ENCODE measurements around the gene ELMO2. TPM values are rescaled to one million over a fixed set of nuclear protein-coding genes. Genes with fewer than 3 reads are reported as not detected.

Gene ELMO2
- total and polyA plus RNA-seq, 4 donors = 60.2 to 87.8 (median 70.9) TPM

DNA sequence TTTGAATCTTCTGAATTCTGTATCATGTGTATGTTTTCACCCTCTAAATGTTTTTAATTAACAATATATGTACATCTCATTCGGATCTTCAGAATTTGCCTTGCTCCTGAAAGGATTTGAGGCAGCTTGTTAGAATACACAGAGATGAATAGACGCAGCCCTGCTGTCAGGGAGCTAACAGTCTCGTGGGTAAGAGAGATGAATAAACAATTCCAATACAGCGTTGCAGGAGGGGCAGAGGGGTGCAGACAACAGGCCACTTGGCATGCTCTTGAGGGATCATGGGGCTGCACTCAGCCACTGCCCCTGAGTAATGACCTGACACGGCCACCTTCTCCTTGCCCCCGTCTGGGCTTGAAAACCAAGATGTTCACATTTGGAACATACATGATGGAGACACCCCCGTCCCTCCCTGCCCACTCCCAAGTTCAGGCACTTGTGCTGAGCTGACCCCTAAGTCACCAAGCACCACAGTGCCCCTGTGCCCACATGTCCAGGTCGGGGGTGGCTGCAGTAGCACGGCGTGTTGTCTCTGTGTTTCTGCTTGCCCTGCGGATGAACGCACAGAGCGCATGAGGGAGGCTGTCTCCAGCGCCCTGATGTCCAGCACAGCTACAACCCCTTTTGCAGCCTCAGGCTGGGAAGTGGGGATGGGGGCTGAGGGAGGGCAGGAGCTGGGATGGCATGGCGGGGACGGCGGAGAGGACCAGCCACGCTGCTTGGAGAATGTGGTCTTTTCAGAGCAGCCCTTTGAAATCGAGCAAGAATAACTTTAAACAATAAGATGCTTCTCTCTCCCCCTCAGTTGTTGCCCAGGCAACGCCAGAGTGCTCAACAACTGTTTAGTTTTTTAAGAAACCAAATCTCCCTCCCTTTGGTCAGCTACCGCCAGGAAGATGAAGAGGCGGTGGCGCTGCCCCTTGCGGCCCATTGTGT lies 65.1 kb downstream of the ELMO2 start:
- peak in 2 of 6 donors; percentile 68 to 85 for DNase-seq (ENCODE audit: low read depth in 4 of 6, low spot score in 6 of 6)
- H3K9me3 ChIP-seq (ENCODE audit: control insufficient read depth, insufficient read depth, low read length) = no peaks in the 10 kb centered on the region
- H3K4me3 ChIP-seq (ENCODE audit: low read depth, low read length) = no peak overlapping the region
- no peaks in the 10 kb centered on the region for H3K36me3 ChIP-seq (ENCODE audit: control insufficient read depth, insufficient read depth, low read length)
- peaks cover 41% of the 10 kb centered on the region for H3K4me1 ChIP-seq (ENCODE audit: control insufficient read depth, insufficient read depth, low read length)
- H3K27ac ChIP-seq (ENCODE audit: low read depth, low read length) = no peak overlapping the region
- peaks cover 10% of the 10 kb centered on the region for H3K27me3 ChIP-seq (ENCODE audit: control insufficient read depth, insufficient read depth, low read length)
- WGBS (ENCODE audit: insufficient coverage) = 12% methylated on average over 17 of the region's 24 CpGs

DNA sequence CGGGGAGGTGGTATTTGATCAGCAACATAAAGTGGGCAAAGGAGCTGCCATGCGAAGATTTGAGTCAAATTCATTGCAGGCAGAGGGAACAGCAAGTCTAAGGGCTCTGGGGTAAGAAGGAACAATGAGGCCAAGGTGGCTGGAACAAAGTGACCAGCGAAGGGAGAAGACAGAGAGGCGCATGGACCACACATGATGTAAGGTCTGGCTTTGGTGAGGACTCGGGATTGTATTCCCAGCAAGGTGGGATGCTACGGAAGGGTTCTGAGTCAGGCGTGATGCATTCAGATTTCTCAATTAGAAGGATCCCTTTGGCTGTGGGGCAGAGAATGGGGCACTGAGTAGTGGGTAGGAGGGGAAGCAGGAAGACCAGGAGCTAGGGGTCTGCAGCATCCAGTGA lies 67.4 kb downstream of the ELMO2 start:
- H3K4me1 ChIP-seq (ENCODE audit: control insufficient read depth, insufficient read depth, low read length) = peaks cover 48% of the 10 kb centered on the region
- DNase-seq (ENCODE audit: low read depth in 4 of 6, low spot score in 6 of 6) = no peak
- H3K4me3 ChIP-seq (ENCODE audit: low read depth, low read length) = no peak overlapping the region
- H3K27me3 ChIP-seq (ENCODE audit: control insufficient read depth, insufficient read depth, low read length) = peaks cover 15% of the 10 kb centered on the region
- WGBS (ENCODE audit: insufficient coverage) = 57% methylated on average over 7 of the region's 7 CpGs
- H3K9me3 ChIP-seq (ENCODE audit: control insufficient read depth, insufficient read depth, low read length) = no peaks in the 10 kb centered on the region
- no peak overlapping the region for H3K27ac ChIP-seq (ENCODE audit: low read depth, low read length)
- H3K36me3 ChIP-seq (ENCODE audit: control insufficient read depth, insufficient read depth, low read length) = no peaks in the 10 kb centered on the region

DNA sequence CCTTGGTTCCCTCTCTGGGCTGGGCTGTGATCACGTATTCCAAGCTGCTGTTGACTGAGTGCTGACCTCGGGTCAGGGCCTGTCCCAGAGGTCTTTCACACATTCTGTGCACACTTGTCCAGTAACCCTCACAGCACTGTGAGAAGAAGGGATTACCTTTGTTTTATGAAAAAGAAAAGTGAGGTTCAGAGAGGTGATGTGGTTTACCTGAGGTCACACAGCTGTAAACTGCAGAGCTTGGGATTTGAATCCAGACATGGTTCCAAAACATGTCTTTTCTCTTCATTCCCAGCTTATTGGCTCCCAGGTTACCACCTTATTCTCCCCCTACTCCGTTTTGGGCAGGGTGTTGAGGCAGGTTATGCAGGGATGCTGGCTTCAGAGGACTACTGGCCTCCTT lies 69.7 kb downstream of the ELMO2 start:
- no peaks in the 10 kb centered on the region for H3K9me3 ChIP-seq (ENCODE audit: control insufficient read depth, insufficient read depth, low read length)
- H3K4me3 ChIP-seq (ENCODE audit: low read depth, low read length) = no peak overlapping the region
- H3K4me1 ChIP-seq (ENCODE audit: control insufficient read depth, insufficient read depth, low read length) = peaks cover 34% of the 10 kb centered on the region
- H3K36me3 ChIP-seq (ENCODE audit: control insufficient read depth, insufficient read depth, low read length) = no peaks in the 10 kb centered on the region
- H3K27me3 ChIP-seq (ENCODE audit: control insufficient read depth, insufficient read depth, low read length) = peaks cover 5% of the 10 kb centered on the region
- H3K27ac ChIP-seq (ENCODE audit: low read depth, low read length) = no peak overlapping the region
- WGBS (ENCODE audit: insufficient coverage) = 67% methylated on average over 2 of the region's 3 CpGs
- DNase-seq (ENCODE audit: low read depth in 4 of 6, low spot score in 6 of 6) = no peak

DNA sequence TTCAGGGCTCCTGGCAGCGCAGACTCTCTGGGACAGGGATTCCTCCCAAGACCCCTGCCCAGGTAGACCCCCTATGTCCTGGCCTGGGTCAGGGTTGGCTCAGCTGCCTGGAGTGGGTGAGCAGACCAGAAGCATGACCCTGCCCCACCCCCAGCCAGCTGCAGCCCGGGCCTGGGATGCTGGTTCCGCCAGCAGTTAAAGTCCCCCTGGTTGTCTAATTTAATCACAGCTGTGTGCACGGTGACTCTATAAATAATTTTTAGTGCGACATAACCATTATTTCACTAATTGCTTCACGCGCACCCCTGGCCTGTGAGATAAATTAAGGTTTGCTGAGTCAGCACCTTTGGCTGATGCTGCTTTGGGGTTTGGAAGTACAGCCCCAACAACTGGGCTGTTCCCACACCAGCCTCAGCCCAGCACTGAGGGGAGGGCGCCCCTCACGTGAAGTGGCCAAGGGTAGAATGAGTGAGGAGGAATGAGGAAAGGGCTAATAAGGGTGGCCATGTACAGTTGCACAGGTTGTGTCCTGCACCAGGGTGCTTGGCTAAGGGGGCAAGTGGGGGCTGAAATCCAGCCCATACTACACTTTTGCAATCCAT lies 72.0 kb downstream of the ELMO2 start:
- Histone ChIP-seq H3K4me3 (ENCODE audit: low read depth, low read length) (no peak overlapping the region), H3K36me3 (ENCODE audit: control insufficient read depth, insufficient read depth, low read length) (no peaks in the 10 kb centered on the region), H3K27ac (ENCODE audit: low read depth, low read length) (no peak overlapping the region), H3K9me3 (ENCODE audit: control insufficient read depth, insufficient read depth, low read length) (no peaks in the 10 kb centered on the region), H3K27me3 (ENCODE audit: control insufficient read depth, insufficient read depth, low read length) (peaks cover 5% of the 10 kb centered on the region), H3K4me1 (ENCODE audit: control insufficient read depth, insufficient read depth, low read length) (peaks cover 33% of the 10 kb centered on the region)
- DNase-seq (ENCODE audit: low read depth in 4 of 6, low spot score in 6 of 6) = peak in 1 of 6 donors; percentile 79
- 37% methylated on average over 3 of the region's 9 CpGs for WGBS (ENCODE audit: insufficient coverage)

DNA sequence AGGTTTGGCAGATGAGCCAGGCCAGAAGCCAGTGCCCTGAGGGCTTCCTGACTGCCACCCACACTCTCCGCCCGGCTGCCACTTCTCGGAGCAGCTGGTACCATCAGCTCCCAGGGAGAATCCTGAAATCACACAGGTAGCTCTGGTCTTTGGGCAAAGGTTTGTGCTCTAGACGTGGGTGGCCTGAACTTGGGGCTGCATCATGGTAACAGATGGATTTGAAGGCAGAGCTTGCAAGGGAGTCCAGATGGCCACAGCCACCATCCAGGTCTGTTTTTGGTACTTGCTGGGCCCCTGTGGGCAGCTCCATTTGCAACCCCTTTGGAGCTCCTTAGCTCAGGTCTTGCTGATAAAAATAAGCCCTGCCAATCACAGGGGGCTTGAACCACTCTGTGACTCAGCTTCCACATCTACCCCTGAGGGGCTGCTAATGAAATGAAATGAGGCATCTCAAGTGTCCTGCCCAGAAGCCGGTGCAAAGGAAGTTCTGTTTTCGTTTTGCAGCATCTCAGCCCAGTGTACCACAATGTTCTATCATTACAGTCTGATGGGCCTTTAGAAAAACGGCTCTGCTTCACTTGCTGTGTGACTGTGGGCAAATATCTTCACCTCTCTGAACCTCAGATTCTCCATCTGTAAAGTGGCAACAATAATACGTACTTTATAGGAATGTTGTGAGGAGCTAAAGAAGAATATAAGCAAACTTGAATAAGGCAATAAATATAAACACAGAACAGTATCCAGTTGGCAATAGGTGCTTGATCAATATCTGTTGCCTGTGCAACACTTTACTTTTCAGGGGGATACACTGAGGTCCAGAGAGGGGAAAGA lies 73.0 kb downstream of the ELMO2 start:
- DNase-seq (ENCODE audit: low read depth in 4 of 6, low spot score in 6 of 6) = peak in 1 of 6 donors; percentile 28
- Histone ChIP-seq H3K27me3 (ENCODE audit: control insufficient read depth, insufficient read depth, low read length) (peaks cover 5% of the 10 kb centered on the region), H3K9me3 (ENCODE audit: control insufficient read depth, insufficient read depth, low read length) (no peaks in the 10 kb centered on the region), H3K27ac (ENCODE audit: low read depth, low read length) (no peak overlapping the region), H3K36me3 (ENCODE audit: control insufficient read depth, insufficient read depth, low read length) (no peaks in the 10 kb centered on the region), H3K4me1 (ENCODE audit: control insufficient read depth, insufficient read depth, low read length) (peaks cover 34% of the 10 kb centered on the region), H3K4me3 (ENCODE audit: low read depth, low read length) (no peak overlapping the region)
- WGBS (ENCODE audit: insufficient coverage) = 77% methylated on average over 6 of the region's 8 CpGs

DNA sequence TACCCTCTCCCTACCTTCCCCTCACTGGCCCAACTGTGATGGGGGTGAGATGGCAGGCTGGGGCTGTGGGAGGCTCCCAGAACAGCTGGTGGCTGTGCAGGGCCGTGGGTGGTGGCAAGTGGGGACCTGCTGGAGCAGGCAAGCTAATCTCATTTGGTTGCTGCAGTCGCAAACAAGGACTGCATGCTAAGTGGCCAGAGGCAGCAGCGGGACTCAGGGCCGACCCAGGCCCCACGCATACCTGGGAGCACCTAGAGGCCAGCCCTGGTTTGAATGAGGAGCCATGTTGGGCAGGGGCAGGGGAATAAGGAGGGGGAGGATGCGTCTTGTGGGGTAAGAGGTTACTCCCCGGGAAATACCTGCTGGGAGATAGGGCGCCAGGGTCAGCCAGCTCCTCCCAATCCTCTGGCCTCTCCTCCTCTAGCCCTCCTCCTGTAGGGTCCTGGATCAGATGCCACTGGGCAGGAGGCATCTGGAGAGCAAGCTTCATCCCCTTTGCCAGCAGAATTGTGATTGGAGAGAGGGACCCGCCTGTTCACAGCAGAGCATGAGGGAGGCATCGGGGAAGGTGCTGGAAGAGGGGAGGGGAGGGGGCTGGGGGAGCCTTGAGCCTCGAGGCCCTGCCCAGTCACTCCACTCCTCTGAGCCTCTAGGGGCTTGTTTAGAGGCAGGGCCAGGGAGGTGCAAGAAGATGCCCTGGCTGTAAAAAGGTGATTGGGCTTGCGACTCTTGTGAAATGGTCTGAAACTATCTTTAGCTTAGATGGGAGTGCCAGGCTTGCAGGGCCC lies 73.8 kb downstream of the ELMO2 start:
- Histone ChIP-seq H3K4me3 (ENCODE audit: low read depth, low read length) (no peak overlapping the region), H3K27me3 (ENCODE audit: control insufficient read depth, insufficient read depth, low read length) (peaks cover 5% of the 10 kb centered on the region), H3K27ac (ENCODE audit: low read depth, low read length) (no peak overlapping the region), H3K36me3 (ENCODE audit: control insufficient read depth, insufficient read depth, low read length) (no peaks in the 10 kb centered on the region), H3K9me3 (ENCODE audit: control insufficient read depth, insufficient read depth, low read length) (no peaks in the 10 kb centered on the region), H3K4me1 (ENCODE audit: control insufficient read depth, insufficient read depth, low read length) (peaks cover 34% of the 10 kb centered on the region)
- DNase-seq (ENCODE audit: low read depth in 4 of 6, low spot score in 6 of 6) = no peak
- WGBS (ENCODE audit: insufficient coverage) = 57% methylated on average over 9 of the region's 12 CpGs

DNA sequence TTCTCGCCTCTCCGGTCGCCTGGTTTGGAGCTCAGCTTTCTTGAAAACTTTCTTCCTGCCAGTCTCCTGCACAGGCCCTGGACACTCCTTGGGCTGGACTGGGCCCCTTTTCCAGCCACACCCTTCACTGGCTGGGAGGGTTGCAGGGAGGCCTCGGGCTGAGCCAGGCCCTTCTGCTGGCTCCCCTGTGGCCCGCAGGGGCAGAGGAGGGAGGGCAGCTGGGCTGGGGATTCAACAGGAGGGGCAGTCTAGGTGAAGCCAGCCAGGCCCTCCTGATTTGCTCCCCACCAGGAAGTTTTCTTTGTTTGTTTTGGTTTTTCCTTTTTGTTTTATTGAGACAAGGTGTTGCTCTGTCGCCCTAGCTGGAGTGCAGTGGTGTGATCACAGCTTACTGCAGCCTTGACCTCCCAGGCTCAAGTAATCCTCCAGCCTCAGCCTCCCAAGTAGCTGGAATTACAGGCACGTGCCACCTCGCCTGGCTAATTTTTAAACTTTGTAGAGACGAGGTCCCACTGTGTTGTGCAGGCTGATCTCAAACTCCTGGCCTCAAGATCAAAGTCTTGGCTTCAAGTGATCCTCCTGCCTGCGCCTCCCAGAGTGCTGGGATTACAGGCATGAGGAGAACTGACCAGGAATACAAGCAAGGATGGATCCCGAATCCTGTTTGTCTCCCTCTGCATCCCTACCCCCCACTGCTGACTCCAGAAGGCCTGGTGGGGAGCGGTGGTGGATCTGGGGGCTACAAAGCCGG lies 74.6 kb downstream of the ELMO2 start:
- H3K27me3 ChIP-seq (ENCODE audit: control insufficient read depth, insufficient read depth, low read length) = peaks cover 5% of the 10 kb centered on the region
- H3K9me3 ChIP-seq (ENCODE audit: control insufficient read depth, insufficient read depth, low read length) = no peaks in the 10 kb centered on the region
- H3K27ac ChIP-seq (ENCODE audit: low read depth, low read length) = no peak overlapping the region
- peaks cover 33% of the 10 kb centered on the region for H3K4me1 ChIP-seq (ENCODE audit: control insufficient read depth, insufficient read depth, low read length)
- 73% methylated on average over 9 of the region's 13 CpGs for WGBS (ENCODE audit: insufficient coverage)
- no peaks in the 10 kb centered on the region for H3K36me3 ChIP-seq (ENCODE audit: control insufficient read depth, insufficient read depth, low read length)
- no peak for DNase-seq (ENCODE audit: low read depth in 4 of 6, low spot score in 6 of 6)
- no peak overlapping the region for H3K4me3 ChIP-seq (ENCODE audit: low read depth, low read length)

DNA sequence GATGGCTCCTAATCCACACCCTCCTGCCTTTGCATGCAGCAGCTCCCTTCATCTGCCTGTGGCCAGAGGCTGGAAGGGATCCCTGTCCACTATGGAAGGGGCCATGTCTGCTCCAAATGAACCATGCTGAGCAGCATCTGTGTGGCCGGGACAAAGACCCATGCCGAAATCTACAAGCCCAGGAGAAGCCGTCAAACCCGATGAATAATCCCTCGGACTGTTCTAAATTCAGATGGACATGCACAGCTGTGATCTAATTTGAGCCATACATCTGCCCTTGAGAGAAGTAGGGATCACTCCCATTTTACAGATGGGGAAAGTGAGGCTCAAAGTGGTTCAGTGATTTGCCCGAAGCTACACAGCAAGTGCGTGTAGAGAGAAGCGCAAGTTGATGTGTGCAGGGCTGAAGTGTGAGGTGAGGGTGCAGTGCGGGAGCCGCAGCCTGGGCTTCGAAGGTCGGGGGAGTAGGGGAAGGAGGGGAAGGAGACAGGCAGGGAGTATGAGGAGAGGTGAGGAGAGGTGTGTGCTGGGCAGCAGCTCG lies 75.5 kb downstream of the ELMO2 start:
- no peak for DNase-seq (ENCODE audit: low read depth in 4 of 6, low spot score in 6 of 6)
- Histone ChIP-seq H3K9me3 (ENCODE audit: control insufficient read depth, insufficient read depth, low read length) (no peaks in the 10 kb centered on the region), H3K4me3 (ENCODE audit: low read depth, low read length) (no peak overlapping the region), H3K4me1 (ENCODE audit: control insufficient read depth, insufficient read depth, low read length) (peaks cover 33% of the 10 kb centered on the region), H3K27me3 (ENCODE audit: control insufficient read depth, insufficient read depth, low read length) (peaks cover 5% of the 10 kb centered on the region), H3K36me3 (ENCODE audit: control insufficient read depth, insufficient read depth, low read length) (no peaks in the 10 kb centered on the region), H3K27ac (ENCODE audit: low read depth, low read length) (no peak overlapping the region)
- 81% methylated on average over 12 of the region's 13 CpGs for WGBS (ENCODE audit: insufficient coverage)

Measured in spinal cord (tissue), 10 donors.